Limb (tissue), 2 donors: ENCODE data around the gene HIVEP1.
"Not testable (repeated sequence)": the region's sequence is repeated elsewhere in the genome, so short reads cannot be mapped to it uniquely, and the experiment has no call there.

Experiments used
- DNase-seq, 2 donors: peaks; one replicate each; pipeline ENCODE4 v3.0.0-alpha.2; 2016; ENCODE audit errors: extremely low spot score in 2 of 2

The HIVEP1 gene

DNA sequence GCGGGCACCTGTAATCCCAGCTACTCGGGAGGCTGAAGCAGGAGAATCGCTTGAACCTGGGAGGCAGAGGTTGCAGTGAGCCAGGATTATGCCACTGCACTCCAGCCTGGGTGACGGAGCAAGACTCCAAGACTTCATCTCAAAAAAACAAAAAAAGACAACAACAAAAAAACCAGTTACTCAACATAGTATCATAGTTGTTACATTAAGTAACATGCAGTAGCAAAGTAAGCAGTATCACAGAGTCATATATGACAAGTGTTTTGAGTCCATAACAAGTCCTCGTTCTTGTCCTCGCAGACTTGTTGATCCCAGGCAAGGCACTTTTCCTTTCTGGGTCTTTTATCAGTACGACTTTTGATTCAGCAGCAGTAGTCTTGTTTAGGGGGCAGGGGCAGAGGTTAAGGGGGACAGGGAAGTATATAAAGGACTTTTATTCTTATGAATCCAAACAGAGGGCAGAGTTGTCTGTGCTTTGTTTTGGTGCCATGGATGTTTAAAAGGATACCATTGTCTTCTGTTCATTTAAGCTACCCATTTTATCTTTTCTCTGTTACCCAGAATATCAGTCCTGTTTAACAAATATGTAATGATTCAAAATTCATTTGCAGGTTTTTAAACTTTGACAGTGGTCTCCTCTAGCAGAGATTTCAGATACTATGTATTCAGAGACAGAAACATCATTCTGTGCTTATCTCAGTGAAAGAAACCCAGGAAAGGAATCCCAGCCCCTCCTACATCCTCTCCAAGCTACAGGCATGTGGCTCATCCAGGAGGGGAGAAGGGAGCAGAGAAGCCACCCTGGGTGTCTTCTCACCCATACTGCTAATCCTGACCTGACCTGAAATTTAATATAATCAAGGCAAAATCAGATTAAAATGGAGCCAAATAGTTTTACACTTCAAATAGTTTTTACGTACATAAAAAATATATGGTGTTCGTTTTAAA lies 140.2 kb downstream of the HIVEP1 start:
- DNase-seq = no peak

DNA sequence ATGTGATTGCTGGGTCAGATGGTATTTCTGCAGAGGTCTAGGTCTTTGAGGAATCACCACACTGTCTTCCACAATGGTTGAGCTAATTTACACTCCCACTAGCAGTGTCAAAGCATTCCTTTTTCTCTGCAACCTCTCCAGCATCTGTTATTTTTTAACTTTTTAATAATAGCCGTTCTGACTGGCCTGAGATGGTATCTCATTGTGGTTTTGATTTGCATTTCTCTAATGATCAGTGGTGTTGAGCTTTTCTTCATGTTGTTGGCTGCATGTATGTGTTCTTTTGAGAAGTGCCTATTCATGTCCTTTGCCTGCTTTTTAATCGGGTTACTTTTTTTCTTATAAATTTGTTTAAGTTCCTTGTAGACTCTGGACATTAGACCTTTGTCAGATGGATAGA lies 143.7 kb downstream of the HIVEP1 start:
- DNase-seq = not testable (repeated sequence)

DNA sequence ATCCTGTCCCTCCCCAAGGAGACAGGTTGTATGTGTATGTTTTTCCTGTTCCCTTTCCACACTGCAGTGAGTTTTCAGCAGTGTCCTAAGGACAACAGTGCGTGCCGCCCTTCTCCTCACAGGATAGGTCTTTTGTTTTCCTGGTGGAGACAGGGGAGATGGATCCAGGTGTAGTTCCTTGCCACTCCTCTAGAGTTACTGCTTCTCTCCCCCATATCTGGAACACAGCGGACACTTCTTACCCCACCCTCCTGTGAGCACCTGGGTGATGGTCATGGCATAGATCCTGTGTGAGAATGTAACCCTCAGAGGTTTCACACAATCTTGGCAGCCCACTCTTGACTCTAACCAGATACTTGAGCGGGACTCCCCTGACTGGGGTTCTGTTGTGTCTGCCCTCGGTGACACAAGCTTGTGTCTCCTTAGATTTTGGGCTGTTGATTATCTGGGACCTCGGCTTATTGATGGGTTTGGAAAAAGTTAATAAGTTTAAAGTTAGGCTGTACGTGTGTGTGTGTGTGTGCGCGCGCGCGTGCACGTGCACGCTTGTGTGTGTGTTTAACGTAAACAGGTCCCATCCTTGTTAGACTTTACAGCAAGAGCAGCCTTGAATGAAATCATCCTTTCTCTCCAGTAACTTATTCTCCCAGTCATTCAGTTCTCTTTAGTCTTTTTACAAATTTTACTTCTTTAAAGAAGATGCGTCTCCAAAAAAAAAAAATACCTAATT lies 146.7 kb downstream of the HIVEP1 start:
- DNase-seq = no peak

DNA sequence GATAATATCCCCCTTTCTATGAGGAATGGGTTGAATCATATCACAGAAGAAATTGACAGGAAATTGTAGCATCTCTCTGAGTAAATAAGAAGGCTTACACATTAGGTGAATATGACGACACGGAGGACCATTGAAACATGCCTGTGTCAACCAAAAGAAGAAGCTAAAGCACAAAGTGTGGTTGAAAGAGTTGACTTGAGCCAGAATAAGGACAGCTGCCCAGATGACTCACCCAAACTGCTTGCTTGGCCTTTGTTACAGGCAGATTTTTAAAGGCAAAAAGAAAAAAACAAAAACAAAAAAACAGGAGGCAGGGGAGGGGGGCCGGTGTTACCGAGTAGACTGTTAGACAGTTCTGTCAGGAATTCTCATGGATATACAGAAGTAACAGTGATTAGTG lies 148.2 kb downstream of the HIVEP1 start:
- no peak for DNase-seq

DNA sequence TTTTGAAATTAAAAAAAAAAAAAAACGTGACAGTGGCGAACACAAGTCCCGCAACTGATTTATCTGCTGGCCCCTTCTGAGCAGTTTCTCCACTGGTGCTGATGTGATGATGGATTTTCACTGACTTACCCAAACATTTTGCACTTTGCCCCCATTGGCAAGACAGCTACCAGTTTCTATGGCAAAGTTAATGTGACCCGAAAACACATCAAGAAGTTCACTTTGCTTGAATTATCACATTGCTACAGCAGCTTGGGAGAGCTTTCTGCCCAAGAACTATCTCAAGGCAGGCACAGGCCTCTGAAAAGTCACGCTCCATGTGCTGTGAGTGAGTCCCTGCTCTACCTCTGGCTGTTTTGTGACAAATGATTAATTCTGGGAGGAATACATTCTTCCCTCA lies 150.1 kb downstream of the HIVEP1 start:
- DNase-seq = no peak

DNA sequence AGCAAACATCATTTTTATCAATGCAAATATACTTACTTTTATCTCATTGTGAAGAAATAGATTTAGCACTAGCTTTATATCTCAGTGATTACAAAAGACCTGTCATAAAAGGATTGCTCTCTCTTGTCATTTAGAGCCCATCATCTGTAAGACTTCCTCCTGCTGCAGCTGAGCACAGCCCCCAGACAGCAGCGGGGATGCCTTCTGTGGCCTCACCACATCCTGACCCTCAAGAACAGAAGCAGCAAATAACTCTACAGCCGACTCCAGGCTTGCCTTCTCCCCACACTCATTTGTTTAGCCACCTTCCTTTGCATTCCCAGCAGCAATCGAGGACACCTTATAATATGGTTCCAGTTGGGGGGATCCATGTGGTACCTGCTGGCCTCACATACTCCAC lies 151.0 kb downstream of the HIVEP1 start:
- DNase-seq = no peak

DNA sequence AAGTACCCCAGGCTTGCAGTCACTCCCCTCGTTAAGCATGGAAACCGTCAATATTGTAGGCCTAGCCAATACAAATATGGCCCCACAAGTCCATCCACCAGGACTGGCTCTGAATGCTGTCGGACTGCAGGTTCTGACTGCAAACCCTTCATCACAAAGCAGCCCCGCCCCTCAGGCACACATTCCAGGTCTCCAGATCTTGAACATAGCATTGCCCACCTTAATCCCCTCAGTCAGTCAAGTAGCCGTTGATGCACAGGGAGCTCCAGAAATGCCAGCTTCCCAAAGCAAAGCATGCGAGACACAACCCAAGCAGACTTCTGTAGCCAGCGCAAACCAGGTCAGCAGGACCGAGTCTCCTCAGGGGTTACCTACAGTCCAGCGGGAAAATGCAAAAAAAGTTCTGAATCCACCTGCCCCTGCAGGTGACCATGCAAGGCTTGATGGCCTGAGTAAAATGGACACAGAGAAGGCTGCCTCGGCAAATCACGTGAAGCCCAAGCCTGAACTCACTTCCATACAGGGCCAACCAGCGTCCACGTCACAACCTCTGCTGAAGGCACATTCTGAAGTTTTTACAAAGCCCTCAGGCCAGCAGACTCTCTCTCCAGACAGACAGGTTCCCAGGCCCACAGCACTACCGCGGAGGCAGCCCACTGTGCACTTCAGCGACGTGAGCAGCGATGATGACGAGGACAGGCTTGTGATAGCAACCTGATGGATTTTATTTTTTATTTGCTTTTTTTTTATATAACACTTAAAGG lies 151.8 kb downstream of the HIVEP1 start:
- DNase-seq = no peak

DNA sequence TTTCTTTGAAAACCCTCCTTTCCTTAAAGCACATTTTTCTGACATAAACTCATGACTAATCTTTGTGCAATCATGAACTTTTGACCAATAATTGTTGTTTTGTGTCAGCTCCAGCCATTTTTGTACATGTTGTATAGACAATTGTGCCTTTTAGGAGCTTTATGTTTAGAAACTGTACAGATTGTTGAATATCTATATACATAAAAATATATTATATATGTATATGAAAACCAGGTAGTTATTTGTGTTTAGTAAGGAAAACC lies 152.3 kb downstream of the HIVEP1 start:
- DNase-seq = no peak

DNA sequence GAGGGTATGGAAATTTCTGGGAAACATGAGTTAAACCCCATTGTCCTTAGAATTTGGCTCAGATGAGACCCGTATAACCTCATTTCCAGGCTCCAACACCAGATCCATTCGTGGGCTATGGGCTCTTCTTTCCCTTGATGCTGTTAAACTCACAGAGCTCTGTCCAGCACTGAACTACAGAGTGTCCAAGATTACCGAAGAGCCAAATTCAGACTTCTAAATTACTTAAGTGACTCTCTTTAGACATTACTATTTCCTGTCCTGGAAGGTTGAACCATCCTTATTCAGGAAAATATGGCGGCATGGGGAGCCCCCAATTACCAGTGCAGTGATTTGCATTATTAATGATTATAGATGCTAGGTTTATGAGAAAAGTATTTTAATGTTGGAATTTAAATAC lies 153.2 kb downstream of the HIVEP1 start:
- DNase-seq = no peak

DNA sequence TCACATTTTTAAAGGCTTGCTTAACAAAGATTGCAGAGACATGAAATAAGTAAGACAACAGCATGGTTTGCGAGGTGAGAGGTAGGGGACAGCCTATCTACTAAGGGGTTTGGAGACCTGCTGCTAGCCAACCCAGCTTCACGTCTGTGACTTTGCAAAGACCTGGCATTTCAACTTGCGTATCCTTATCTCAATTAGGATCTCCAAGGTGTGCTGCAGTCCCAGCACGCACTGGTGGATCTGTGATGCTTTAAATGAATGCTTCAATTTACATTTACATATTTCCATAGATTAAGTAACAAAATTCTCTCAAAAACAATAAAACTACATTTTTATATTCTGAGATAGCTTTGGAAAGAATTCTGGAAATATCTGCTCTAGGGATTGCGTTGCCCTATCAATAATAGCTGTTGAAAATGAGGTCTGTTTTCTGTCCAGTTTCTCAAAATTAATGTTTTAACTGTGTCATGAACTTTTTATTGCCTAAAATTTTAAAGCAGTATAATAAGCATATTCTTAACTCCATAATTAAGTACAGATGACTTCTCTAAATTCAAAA lies 153.7 kb downstream of the HIVEP1 start:
- DNase-seq = no peak

DNA sequence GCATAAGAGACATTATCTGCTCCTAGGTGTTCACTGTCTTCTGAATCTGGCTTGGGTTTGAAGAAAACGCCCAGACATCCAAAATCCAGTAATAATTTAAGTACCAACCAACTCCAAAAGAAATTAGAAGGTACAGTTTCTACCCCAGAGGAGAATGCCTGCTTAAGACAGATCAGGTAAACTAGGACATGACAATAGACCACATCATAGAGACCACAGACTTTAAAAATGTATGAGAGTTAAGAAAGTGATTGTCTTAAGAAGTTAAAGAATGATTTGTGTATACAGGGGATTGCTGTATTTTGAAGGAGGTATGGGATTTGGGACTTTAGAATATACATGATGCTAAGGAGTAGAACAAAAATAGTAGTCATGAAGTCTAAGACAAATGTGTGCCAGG lies 157.3 kb downstream of the HIVEP1 start:
- DNase-seq = no peak

DNA sequence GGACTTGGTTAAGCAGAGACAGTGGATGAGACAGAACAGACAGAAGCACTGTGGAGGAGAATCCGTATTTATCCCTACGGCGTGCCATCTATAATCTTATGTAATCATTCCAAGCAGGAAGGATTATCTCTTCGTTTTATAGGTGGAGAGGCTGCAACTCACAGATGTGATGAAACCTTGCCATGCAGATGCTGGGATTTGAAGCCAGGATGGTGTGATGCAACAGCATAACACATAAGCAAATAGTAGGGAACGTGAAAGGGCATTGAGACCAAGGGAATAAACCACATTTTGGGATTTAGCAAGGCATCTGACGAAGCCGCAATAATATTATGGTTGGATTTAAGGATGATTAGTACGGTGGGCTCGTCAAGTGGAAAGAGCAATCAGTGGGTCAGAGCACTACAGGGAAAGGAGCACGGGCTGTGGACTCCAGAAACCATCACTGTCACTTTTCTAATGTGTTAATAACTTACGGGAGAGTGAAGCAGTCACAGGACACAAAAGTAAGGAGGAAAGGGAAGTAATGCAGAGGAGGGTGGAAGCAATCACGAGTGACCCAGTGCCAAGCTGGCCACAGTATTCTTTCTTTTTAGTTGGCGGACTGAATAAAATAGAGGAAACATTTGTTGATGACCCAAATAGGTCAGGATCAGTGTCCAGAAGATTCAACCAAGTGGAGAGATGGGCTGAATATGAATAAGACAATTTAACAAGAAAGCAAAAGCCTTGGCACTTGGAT lies 158.4 kb downstream of the HIVEP1 start:
- no peak for DNase-seq

DNA sequence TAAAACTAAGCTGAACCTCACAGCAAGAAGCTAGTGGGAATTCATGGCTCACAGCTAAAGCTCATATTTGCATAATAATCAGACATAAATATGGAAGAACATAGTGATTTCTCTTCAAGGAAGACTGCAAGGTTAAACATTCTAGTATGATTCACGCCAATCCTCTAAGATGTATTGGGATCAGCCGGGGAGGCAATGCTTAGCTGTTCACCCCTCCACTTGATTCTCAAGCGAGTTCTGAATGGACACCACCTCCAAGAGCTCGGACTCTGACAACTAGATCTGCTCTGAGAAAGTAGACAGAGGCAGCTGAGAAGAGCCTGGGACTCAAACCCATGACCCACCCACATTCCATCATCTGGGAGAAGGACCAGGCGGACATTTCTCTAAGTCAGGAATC lies 159.6 kb downstream of the HIVEP1 start:
- DNase-seq = no peak

DNA sequence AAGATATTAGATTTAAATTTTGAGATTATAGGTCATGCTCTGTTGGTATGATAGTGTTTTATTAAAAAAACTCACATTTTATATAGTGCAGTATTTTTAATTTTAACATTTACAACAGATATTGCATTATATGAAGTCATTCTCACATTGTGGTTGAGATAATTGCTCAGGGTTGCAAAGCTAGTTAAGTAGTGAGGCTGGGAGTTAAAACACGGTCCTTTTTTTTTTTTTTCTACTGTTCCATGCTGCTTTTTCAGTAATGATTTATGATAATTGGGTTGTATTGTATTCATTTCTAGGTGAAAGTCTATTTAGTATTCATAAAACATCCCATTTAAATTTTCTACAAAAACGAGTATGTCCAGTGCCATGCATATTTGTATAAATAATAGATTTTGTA lies 160.5 kb downstream of the HIVEP1 start:
- no peak for DNase-seq

DNA sequence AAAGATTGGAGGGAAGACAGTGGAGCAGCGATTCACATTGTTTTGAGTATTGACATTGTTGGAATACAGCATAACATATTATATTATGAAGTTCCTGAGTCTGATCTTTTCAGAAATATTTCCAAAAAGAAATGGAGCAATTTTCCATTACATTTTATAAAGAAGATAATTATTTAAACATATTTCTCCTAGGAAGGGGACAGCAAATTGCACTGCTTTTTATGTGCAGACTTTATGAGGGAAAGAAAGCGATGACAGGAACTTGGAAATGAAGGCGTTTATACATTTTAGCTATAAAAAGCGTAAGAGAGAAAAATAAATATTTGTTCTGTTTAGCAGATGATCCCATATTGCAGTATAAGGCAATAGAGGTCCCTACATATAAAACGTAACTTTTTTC lies 161.1 kb downstream of the HIVEP1 start:
- DNase-seq = peak in 1 of 2 donors; percentile 41

DNA sequence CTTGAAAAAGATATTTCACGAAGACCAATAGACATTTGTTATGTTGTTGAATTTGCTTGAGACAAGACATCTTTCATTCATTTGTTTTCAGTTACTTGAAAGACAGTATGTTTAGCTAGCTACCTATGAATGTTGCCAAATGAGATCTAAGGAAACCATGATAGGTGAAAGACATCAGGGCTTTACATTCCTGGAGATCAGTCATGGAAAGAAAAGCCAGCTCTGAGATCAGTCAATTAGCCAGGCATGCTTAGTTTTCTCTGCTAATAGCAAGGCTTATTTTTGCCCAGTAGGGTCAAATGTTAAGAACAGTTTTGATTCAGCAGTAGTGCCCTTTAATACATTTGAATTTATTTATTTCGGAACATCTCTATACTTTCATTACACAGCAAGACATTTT lies 161.5 kb downstream of the HIVEP1 start:
- peak in 1 of 2 donors; percentile 21 for DNase-seq

DNA sequence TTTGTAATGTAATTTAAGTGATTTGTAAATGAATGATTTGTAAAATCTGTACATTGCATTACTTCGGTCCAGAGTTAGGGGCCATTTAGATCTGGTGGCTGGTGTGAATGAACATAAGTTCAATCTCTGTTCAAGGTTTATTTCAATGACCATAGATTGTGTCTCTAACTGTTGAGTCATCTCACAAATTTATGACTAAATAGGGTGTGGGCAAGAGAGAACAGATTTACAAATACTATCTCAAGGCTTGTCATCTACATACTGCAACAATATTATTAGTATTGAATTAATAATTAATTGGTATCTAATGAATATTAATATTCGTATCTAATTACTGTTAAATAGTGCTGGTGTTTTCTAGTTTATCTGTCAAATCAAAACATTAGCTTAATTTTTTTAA lies 162.8 kb downstream of the HIVEP1 start:
- DNase-seq = no peak

DNA sequence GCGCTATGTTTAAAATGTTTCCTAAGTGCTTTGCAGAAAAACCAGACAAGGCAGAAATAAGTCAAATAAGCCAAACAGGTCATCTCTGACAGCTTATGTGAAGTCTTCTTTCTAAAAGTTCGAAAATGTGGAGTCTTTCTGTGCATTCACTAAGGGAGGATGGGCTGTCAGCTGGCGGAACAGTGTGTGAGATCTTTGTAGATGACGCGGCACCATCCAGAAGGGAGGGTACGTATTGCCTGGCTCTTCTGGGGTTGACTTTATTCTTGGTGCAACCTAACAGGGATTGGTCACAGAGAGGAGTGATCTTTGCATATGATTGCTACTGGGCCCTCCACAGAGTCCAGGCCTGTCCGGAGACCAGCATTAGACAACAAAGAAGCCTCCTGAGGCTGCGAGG lies 163.5 kb downstream of the HIVEP1 start:
- no peak for DNase-seq

DNA sequence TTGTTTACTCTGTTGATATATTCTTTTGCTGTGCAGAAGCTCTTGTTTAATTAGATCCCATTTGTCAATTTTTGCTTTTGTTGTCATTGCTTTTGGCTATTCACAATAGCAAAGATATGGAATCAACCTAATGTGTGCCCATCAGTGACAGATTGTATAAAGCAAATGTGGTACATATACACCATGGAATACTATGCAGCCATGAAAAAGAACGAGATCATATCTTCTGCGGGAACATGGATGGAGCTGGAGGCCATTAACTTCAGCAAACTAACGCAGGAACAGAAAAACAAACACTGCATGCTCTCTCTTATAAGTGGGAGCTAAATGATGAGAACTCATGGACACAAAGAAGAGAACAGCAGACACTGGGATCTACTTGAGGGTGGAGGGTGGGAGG lies 164.7 kb downstream of the HIVEP1 start:
- not testable (repeated sequence) for DNase-seq

DNA sequence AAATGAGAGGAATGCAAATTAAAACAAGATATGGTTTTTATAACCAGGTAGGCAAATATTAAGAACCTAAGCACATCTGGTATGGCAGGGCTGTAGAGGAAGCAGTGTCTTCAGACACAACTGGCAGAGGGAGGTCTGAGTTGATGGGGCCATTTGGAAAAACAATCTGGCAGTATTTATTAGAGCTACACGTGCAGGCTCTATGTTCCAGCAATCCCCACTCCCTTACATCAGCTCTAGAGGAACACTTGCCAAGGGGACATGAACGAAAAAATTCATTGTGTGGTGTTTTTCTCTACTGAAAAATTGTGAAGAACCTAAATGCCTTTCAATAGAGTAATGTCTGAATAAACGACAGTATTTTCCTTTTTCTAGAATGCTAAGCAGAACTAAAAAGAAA lies 166.4 kb downstream of the HIVEP1 start:
- peak in 1 of 2 donors; percentile 71 for DNase-seq

DNA sequence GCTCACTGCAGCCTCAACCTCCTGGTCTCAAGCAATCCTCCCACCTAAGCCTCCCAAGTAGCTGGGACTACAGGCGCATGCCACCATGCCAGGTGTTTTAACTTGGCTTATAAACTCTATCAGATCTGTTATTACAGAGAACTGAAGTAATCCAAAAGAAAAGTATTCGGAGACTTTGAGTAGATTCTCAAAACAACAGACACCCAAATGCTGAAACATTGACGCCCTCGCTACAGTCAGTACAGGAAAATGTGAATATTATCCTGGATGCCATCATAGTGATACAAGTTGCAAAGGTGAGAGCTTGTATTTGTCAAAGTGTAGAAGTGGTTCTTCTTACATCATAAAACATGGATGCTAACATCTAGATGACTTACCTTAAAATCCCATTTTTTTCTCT lies 169.4 kb downstream of the HIVEP1 start:
- DNase-seq = no peak
